Stimulated activated CD4-positive, alpha-beta T cell treated with anti-CD3 and anti-CD28 coated beads, Interleukin-1b, Interleukin-23, amount 100 ng/mL, for 48 hours (primary cell): ENCODE results near the gene NLRP13.
"Not testable (repeated sequence)": the region's sequence is repeated elsewhere in the genome, so short reads cannot be mapped to it uniquely, and the experiment has no call there.

Experiments
- DNase-seq: peaks from one replicate; pipeline ENCODE4 v3.0.0-alpha.2; 2020

The NLRP13 gene

GRCh38 chr19:55931936-55932386 is at the start of gene NLRP13:
TSS of gene NLRP13 (minus strand) at chr19:55932336. CDS start at chr19:55932311, 25 bp downstream.
- no peak for DNase-seq

GRCh38 chr19:55980415-55980814 is 48.3 kb upstream of the NLRP13 start:
- DNase-seq = no peak

- no peak for DNase-seq
Measured at GRCh38 chr19:55973982-55974381, 41.8 kb upstream of the NLRP13 start.

GRCh38 chr19:55962186-55962585 is 30.1 kb upstream of the NLRP13 start:
- no peak for DNase-seq

- no peak for DNase-seq
Measured at GRCh38 chr19:55959996-55960675, 28.0 kb upstream of the NLRP13 start.

- DNase-seq = no peak
Measured at GRCh38 chr19:55958356-55958755, 26.2 kb upstream of the NLRP13 start.

- no peak for DNase-seq
Measured at GRCh38 chr19:55956431-55956830, 24.3 kb upstream of the NLRP13 start.

- DNase-seq = not testable (repeated sequence)
Measured at GRCh38 chr19:55950566-55950965, 18.4 kb upstream of the NLRP13 start.

GRCh38 chr19:55947532-55947931 is 15.4 kb upstream of the NLRP13 start, which contains the start of gene NLRP8:
TSS of gene NLRP8 (plus strand) at chr19:55947832.
- no peak for DNase-seq

- DNase-seq = no peak
Measured at GRCh38 chr19:55940306-55940705, 8.2 kb upstream of the NLRP13 start.

- no peak for DNase-seq
Measured at GRCh38 chr19:55939206-55939605, 7.1 kb upstream of the NLRP13 start.

GRCh38 chr19:55935206-55935605 is 3.1 kb upstream of the NLRP13 start:
- DNase-seq = no peak

GRCh38 chr19:55930996-55931515 is 1.1 kb downstream of the NLRP13 start:
- no peak for DNase-seq

- not testable (repeated sequence) for DNase-seq
Measured at GRCh38 chr19:55929258-55929657, 2.9 kb downstream of the NLRP13 start.

- no peak for DNase-seq
Measured at GRCh38 chr19:55927991-55928390, 4.1 kb downstream of the NLRP13 start.

- DNase-seq = no peak
Measured at GRCh38 chr19:55923556-55923955, 8.6 kb downstream of the NLRP13 start.

GRCh38 chr19:55913643-55914268 is 18.4 kb downstream of the NLRP13 start:
- DNase-seq = no peak

- DNase-seq = no peak
Measured at GRCh38 chr19:55912916-55913315, 19.2 kb downstream of the NLRP13 start.

GRCh38 chr19:55909801-55910200 is 22.3 kb downstream of the NLRP13 start:
- no peak for DNase-seq

- DNase-seq = no peak
Measured at GRCh38 chr19:55907746-55908145, 24.4 kb downstream of the NLRP13 start.

- no peak for DNase-seq
Measured at GRCh38 chr19:55907286-55907685, 24.9 kb downstream of the NLRP13 start.

- no peak for DNase-seq
Measured at GRCh38 chr19:55902080-55902751, 29.9 kb downstream of the NLRP13 start.

GRCh38 chr19:55901369-55902079 is 30.6 kb downstream of the NLRP13 start:
- no peak for DNase-seq
